HG03571 (cell line): ENCODE data around the gene SPINDOC.
"Not testable (repeated sequence)": the region's sequence is repeated elsewhere in the genome, so short reads cannot be mapped to it uniquely, and the experiment has no call there.

Experiments
- ATAC-seq: cut with Tn5 transposase; IDR thresholded peaks from one replicate; pipeline ENCODE4 v1.9.1; 2021; ENCODE audit not compliant: unreplicated experiment

The SPINDOC gene, protein sequence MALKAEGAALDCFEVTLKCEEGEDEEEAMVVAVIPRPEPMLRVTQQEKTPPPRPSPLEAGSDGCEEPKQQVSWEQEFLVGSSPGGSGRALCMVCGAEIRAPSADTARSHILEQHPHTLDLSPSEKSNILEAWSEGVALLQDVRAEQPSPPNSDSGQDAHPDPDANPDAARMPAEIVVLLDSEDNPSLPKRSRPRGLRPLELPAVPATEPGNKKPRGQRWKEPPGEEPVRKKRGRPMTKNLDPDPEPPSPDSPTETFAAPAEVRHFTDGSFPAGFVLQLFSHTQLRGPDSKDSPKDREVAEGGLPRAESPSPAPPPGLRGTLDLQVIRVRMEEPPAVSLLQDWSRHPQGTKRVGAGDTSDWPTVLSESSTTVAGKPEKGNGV

GRCh38 chr11:63813035-63813562 lies at the start of gene SPINDOC:
Gene SPINDOC, plus strand, starts transcription at chr11:63813456. Its CDS starts 231 bp downstream, at chr11:63813687.
- ATAC-seq, result peak; percentile 87

GRCh38 chr11:63763496-63764339 lies 49.5 kb upstream of the SPINDOC start:
- ATAC-seq, result no peak

- ATAC-seq, result no peak
Observed at GRCh38 chr11:63764340-63764678, 48.9 kb upstream of the SPINDOC start.

- no peak for ATAC-seq
Observed at GRCh38 chr11:63764679-63765647, 48.3 kb upstream of the SPINDOC start.

- no peak for ATAC-seq
Observed at GRCh38 chr11:63765688-63766241, 47.5 kb upstream of the SPINDOC start.

- no peak for ATAC-seq
Observed at GRCh38 chr11:63766531-63767235, 46.6 kb upstream of the SPINDOC start.

DNA sequence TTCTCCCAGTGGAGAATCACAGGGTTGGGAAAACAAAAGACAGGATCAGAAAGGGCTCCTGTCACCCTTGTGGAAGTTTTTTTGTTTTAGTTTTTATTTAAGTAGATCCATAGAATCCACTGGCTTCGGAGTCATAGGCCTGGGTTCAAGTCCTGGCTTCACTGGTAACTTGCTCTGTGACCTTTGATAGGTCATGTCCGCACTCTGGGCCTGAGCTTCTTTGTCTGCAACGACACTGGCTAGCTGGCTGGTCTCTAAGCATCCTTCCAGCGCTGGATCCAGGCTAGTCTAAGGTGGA lies 46.0 kb upstream of the SPINDOC start:
- no peak for ATAC-seq

DNA sequence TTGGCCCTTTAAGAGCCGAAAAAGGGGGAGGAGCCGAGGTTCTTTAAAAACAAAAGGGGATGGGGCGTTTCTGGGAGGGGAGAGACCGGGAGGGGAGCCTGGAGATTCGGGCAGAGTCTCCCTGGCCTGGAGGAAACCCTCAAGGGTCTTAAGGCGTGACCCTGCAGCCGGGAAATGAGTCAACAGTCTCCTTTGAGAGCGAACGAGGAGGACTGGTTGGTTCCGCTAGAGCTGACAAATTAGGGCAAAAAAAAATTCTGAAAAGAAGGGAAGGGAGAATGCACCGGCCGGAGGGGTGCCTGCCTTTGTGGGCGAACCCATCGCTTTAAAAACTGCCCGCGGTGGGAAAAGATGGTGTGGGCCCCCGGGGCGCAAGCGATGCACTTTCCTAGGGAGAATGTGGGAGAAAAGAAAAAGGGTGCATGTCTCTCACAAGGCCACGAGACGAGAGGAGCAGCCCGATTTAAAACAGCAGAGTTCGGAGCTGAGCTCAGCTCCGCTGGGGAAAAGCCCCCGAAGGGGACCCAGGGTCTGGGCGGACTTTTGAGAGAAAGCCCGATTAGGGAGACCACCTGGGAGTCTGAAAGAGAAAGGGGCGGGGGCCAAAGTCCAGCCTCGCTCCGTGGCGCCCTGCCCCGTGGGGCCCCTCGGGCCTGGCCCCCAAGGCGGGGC lies 45.6 kb upstream of the SPINDOC start:
- no peak for ATAC-seq

- peak; percentile 53 for ATAC-seq
Observed at GRCh38 chr11:63768237-63769041, 44.8 kb upstream of the SPINDOC start, which contains the start of gene ZFTA. Gene ZFTA, minus strand, starts transcription at chr11:63768775. Its CDS starts 153 bp downstream, at chr11:63768622.

DNA sequence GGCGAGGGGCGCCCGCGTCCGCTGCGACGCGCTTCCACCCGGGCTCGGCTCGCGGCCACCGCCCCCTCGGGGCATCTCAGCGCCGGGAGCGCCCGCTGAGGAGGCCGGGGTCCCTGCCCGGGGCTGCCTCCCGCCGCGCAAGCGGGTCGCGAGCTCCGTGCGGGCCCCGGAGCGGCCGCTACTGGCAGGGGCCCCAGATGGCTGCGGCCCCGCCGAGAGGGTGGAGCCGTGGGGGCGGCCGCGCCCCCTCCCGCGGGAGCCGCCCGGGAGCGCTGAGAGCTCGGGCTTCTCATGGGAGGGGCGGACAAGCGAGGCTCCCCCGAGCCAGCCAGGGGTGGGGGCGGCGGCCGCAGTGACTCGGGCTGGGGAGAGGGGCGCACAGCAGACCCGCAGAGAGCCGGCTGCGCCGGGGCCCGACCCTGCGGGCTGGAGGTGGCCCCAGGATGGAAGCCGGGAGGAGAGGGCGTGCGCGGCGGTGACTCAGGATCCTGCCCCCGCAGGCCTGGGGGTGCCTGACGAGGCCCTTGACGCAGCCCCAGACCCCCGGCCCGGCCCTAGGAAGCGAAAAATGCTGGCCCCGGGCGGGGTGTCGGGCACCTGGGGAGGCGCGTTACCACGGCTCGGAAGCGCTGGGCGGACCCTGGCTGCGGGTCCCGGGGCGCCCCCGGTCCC lies 44.1 kb upstream of the SPINDOC start:
- ATAC-seq, result peak; percentile 29

GRCh38 chr11:63769714-63770455 lies 43.4 kb upstream of the SPINDOC start:
- ATAC-seq, result no peak

- no peak for ATAC-seq
Observed at GRCh38 chr11:63770763-63771162, 42.5 kb upstream of the SPINDOC start.

DNA sequence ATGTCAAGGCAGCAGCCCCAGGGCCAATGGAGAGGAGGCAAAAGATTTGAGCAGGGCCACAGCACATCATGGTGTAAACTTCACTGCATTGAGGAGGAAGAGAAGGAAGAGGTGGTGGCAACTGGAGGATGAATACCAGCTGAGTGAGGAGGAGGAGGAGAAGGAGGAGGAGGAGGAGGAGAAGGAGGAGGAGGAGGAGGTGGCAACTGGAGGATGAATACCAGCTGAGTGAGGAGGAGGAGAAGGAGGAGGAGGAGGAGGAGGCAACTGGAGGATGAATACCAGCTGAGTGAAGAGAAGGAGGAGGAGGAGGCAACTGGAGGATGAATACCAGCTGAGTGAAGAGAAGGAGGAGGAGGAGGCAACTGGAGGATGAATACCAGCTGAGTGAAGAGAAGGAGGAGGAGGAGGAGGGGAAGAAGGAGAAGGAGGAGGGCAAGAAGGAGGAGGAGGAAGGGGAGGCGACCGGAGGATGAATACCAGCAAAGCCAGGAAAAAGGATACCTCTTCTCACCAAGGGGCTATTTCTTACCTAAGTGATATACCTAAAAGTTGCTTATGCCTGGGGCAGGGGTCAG lies 41.4 kb upstream of the SPINDOC start:
- not testable (repeated sequence) for ATAC-seq

GRCh38 chr11:63775191-63775590 lies 38.1 kb upstream of the SPINDOC start:
- no peak for ATAC-seq

DNA sequence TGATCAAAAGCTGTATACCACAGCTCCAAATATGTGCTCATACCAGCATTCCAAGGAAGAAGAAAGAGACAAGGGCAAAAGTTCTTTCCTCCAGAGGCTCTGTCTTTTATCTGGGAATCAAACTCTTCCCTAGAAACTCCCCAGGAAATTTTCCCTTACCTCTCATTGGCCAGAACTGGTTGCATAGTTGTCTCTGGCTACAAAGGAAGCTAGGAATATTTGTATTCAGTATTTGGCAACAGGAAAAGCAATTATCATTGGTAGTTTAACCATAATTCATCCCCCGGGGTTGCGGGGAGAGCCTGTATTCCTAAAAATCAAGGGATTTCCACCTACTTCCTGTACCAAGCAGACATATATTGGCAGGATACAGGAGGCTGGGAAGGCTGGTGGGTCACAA lies 34.2 kb upstream of the SPINDOC start:
- ATAC-seq, result no peak

DNA sequence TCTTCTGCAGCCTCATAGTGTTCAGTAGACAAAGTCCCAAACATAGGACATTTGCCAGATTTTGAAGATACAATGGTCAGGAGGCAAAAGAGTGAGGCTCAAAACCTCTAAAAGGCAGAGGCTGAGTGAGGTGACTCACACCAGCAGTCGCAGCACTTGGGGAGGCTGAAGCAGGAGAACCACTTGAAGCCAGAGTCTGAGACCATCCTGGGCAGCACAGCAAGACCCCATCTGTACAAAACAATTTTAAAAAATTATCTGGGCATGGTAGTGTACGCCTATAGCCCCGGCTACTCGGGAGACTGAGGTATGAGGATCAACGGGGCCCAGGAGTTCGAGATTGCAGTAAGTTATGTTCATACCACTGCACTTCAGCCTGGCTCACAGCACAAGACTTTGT lies 30.5 kb upstream of the SPINDOC start:
- no peak for ATAC-seq
